Measurements from ENCODE around the gene TRIM2.

GRCh38 chr4:153169776-153170175 lies 34.5 kb upstream of the TRIM2 start:
- TF ChIP-seq POLR2A (IDR thresholded peaks at IDR 0.05), result no peak
- TF ChIP-seq, protein P1, sequence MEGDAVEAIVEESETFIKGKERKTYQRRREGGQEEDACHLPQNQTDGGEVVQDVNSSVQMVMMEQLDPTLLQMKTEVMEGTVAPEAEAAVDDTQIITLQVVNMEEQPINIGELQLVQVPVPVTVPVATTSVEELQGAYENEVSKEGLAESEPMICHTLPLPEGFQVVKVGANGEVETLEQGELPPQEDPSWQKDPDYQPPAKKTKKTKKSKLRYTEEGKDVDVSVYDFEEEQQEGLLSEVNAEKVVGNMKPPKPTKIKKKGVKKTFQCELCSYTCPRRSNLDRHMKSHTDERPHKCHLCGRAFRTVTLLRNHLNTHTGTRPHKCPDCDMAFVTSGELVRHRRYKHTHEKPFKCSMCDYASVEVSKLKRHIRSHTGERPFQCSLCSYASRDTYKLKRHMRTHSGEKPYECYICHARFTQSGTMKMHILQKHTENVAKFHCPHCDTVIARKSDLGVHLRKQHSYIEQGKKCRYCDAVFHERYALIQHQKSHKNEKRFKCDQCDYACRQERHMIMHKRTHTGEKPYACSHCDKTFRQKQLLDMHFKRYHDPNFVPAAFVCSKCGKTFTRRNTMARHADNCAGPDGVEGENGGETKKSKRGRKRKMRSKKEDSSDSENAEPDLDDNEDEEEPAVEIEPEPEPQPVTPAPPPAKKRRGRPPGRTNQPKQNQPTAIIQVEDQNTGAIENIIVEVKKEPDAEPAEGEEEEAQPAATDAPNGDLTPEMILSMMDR (IDR thresholded peaks at IDR 0.05), result no peak

Data from uterus (tissue), 2 donors.